Effector CD8-positive, alpha-beta T cell (primary cell): Measurements from ENCODE around the gene KRT84.

ENCODE experiments used
- DNase-seq: peaks from one replicate; lab custom pipeline; 2025; lab: John Stamatoyannopoulos, UW

The KRT84 gene

DNA sequence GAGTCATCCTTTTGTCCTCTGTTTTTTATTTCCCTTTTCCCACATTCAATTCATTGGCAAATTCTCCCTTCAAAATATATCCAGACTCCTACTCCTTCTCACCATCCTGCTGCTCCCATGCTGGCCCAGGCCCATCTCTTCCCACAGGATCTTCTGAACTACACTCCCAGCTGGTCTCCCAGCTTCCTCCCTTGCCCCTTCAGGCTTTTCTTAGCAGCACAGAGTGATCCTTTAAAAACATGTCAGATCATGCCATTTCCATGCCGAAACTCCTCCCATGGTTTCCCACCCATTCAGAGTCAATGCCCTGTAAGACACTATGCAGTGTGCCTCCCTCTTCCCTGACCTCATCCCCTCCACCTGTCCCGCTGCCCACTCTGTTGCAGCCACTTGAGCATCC, 2.4 kb upstream of the KRT84 start:
- no peak for DNase-seq

DNA sequence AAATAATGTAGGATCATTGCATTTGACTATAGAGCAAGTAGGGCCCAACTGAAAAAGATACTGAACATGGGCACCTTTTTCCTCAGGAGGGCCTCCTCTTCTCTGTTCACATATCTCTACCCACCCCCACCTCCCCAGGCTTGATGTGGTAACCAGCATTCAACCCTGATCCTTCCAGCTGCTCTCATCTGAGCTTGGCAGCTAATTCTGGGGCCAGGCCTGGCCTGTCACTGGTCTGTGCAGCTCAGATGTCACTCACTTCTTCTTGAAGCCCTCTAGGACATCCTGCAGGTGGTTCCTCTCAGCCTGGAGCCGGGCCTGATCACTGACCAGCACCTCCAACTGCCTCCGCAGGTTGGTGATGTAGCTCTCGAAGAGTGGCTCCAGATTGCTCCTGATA, 2.1 kb downstream of the KRT84 start:
- DNase-seq: no peak

- no peak for DNase-seq
Observed at GRCh38 chr12:52382854-52383253, 2.6 kb downstream of the KRT84 start.

DNA sequence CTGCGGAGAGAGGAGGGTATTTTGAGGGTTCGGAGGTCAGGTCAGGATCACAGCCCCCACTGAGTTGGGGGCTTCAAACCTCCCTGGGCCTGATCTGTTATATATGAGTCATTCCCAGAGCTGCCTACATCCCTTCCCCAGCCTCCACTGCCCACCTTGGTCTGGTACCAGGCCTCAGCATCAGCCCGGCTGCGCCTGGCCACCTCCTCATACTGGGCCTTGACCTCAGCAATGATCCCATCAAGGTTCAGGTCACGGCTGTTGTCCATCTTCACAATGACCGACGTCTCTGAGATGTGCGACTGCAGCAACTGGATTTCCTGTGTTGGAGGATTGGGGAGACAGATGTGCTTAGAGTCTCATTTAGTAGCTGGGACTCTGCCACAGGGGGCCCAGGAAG, 4.2 kb downstream of the KRT84 start:
- DNase-seq: no peak

DNA sequence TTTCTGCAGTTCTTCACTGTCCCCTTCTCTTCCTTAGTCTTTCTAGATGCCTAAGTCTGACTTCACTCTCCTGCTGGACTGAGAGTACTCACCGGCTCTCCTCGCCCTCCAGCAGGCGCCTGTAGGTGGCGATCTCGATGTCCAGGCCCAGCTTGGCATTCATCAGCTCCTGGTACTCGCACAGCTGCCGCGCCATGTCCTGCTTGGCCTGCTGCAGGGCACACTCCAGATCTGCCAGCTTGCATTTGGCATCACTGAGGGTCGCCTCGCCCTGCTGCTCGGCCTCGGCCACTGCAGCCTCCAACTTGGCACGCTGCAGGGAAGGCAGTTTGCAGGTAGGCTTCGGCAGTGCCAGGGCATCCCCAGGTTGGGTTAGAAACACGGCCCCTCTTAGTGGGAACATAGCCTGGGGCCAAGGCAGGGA, 5.2 kb downstream of the KRT84 start:
- no peak for DNase-seq

GRCh38 chr12:52379536-52379935, 5.9 kb downstream of the KRT84 start:
- no peak for DNase-seq

DNA sequence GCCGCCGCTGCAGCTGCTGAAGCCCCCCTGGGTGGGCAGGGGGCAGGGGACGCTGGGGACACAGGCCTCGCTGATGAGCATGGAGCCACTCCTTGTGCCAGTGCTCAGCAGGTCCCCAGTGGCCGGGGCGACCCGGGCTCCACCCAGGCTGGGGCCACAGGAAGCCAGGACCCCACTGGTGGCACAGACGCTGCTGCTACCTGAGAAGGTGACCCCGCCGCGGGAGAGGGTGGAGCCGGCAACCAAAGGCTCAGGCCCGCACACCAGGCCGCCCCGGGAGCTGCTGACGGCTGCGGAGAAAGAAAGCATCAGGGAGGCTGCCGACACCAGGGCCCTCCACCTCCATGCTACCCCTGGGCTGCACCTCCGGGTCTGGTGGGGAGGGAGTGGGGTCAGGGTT, 7.4 kb downstream of the KRT84 start:
- no peak for DNase-seq

- no peak for DNase-seq
Observed at GRCh38 chr12:52377266-52377665, 8.2 kb downstream of the KRT84 start.

DNA sequence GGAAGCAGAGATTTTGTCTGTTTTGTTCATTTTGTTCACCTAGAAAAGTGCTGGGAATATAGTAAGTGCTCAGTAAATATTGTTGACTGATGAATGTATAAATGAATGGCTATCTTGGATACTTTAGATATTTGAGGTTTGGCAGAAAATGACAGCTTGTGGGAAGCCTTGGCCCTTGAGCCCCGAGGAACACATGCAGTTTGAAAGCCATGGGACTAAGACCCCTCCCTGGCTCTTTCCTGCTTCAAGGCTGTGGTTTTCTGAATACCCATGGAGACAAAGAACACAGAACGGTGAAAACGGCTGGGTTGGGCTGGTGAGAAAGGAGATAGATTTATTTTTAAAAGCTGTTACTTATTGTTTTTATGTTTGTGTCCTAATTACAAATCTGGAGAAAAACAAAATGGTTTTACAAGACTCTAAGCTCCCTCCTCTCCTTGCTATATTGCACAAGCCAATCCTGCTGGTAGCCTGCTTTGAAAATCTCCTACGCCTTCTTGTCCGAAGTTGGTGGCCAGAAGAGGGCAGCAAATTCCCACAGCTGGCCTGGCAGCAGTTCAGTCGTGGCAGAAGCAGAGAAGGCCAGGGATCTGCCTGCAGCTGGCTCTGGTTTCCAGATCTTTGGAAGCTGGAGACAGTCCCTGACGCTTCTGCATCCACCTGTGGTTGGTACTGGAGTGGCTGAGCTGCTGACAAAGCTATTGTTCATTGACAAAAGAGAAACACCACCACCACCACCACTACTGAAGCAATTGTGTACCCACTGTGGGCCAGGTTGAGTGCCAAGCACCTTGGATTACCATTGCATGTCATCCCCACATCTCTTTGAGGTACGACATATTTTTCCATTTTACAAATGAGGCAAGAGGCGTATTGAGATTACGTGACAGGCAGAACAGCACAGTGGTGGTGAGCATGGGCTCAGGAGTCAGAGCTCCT, 13.0 kb downstream of the KRT84 start:
- DNase-seq: peak; percentile 18

DNA sequence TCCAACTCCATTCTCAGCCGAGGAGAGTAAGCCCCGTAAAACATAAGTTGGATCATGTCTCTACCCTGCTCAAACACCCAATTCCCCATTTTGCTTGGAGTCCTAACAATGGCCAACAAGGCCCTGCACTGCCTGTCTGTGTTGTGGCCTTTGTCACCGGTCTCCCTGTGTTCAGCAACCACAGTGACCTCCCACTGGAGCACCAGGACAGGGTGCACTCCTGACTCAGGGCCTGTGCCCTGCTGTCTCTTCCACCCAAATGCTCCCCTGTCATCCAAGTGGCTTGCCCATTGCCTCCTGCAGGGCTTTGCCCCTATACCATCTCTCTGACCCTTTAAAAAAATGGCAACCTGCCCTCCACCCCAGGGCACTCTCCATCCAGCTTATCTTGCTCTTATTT, 13.7 kb downstream of the KRT84 start:
- no peak for DNase-seq

DNA sequence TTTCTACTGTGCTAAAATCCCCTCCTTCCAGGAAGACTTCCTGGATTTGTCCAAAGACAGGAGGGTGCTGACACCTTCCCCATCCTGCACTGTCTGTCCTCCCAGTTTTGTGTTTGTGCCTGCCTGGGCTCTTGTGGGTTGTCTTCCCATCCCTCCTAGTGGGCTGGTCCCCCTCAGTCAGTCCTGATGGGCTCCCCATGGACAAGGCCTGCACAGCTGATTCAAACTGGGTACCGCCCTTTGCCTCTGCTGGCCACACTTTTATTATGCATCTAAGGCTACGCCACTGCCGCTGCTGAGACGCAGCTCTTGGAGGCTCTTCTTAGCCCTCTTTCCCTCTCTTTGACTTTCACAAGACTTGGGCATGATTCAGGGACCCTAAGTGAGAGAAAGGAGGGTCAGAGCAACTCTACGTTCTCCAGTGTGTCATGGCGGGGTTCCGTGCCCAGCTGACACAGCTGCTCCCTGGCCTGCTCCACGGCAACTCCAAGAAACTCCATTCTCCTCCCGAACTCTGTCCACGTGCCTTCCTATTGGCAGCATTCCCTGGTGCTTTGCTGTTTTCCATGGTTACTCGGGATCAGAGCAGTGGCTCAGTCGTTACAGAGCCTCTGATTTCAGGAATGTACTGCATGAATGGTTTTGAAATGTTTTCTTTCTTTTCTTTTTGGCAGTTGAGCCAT, 14.4 kb downstream of the KRT84 start:
- no peak for DNase-seq

DNA sequence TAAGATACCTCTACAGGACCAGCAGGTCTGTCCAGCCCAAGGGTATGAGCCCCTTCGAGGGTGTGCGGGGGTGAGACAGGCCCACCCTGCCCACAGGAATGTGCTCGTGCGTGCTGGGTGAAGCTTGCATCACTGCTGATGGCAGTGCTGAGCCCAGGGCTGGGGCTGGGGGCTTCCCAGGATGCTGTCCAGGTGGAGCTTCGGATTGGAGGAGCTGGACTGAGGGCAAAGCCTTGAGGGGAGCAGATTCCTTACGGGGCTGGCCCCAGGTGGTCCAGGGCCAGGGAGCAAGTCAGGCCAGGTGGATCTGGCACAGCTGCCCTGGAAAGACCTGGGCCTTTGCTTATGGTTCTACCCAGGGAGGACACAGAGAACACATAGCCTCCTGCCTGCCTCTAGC, 15.6 kb downstream of the KRT84 start:
- no peak for DNase-seq

- DNase-seq: no peak
Observed at GRCh38 chr12:52369211-52369610, 16.2 kb downstream of the KRT84 start.

- DNase-seq: no peak
Observed at GRCh38 chr12:52368508-52368907, 16.9 kb downstream of the KRT84 start.

DNA sequence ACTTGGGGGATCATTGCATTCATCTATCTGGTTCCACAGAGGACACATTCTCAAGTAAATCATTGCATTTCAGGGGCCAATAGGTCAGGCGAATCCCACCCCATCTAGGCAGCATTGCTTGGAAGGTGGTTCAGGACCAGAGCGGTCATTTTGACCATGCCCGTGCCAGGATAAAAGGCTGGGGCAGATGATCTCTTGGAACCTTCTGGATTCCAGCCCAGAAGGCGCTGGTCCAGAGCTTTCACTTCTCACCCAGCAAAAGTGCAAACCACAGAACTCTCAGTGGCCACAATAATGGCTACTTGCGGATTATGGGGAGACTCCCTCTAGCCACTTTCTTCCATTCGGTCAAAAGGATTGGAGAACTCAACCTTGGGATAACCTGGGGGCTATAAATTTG, 17.6 kb downstream of the KRT84 start:
- no peak for DNase-seq

GRCh38 chr12:52366738-52367485, 18.5 kb downstream of the KRT84 start, which contains the start of gene KRT85:
Gene KRT85 (minus strand): TSS chr12:52367481. CDS start chr12:52367405, 76 bp downstream.
- DNase-seq: no peak

GRCh38 chr12:52364901-52365489, 20.5 kb downstream of the KRT84 start:
- DNase-seq: no peak

- DNase-seq: no peak
Observed at GRCh38 chr12:52364061-52364460, 21.4 kb downstream of the KRT84 start.

GRCh38 chr12:52363111-52363679, 22.3 kb downstream of the KRT84 start:
- no peak for DNase-seq

DNA sequence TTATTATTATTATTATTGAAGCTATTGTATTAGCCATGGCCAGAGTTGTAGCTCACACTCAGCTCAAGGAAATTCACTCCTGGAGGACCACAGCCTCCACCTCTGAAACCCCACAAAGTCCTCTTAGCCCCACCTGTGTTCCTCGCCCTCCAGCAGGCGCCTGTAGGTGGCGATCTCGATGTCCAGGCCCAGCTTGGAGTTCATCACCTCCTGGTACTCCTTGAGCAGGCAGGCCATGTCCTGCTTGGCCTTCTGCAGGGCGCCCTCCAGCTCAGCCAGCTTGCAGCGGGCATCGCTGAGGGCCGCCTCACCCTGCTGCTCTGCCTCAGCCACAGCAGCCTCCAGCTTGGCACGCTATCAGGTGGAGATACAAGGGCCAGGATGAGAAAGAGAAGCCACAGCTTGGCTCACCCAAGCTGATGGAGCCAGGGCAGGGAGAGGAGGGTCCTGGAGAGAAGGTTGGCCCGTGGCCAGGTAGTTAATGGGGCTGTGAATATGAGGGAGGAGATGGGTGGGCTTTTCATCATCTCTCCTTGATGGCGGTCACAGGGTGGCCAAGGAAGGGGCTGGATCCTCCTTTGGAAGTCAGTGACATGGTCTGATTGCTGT, 23.2 kb downstream of the KRT84 start:
- DNase-seq: no peak

DNA sequence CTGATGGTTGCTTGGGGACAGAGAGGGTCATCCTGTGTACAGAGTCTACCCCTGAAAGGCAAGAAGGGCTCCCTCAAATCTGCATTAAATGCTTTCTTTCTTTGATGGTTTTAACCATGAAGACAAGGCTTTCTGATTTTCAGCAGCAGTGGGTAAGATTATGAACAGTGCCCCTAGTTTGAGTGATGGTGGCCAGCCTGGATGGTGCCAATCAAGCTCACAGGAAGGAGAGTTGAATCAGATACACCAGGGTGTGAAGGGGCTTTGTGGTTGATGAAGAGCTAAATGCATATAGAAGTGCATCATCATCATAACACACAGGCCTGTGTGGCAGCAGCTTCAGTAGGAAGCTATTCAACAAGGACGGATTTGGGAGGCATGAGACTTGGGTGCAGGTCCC, 23.9 kb downstream of the KRT84 start:
- DNase-seq: no peak
